ENCODE measurements around the gene ZNF467.

The ZNF467 gene

DNA sequence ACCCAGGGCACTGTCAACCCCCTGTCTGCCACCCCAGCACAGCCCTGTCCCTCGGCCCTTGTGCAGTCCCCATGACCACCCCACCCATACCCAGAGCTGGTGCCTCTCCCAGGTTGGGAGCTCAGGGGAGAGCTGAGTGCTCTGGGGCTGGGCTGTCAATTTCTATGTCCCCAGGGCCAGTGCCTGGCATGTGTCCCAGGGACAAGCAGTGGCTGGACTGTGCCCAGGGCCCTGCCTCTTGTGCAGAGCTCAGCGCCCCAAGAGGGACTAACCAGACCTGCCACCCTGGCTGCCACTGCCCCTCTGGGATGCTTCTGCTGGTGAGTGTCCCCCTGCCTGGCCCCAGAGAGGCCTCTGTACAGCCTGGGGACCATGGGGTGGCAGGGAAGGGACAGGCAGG, 35.8 kb upstream of the ZNF467 start:
- in situ Hi-C loops (cut with HindIII; ENCODE audit: low sequenced_read_pairs) = no loop called here
- TF ChIP-seq, protein P1, sequence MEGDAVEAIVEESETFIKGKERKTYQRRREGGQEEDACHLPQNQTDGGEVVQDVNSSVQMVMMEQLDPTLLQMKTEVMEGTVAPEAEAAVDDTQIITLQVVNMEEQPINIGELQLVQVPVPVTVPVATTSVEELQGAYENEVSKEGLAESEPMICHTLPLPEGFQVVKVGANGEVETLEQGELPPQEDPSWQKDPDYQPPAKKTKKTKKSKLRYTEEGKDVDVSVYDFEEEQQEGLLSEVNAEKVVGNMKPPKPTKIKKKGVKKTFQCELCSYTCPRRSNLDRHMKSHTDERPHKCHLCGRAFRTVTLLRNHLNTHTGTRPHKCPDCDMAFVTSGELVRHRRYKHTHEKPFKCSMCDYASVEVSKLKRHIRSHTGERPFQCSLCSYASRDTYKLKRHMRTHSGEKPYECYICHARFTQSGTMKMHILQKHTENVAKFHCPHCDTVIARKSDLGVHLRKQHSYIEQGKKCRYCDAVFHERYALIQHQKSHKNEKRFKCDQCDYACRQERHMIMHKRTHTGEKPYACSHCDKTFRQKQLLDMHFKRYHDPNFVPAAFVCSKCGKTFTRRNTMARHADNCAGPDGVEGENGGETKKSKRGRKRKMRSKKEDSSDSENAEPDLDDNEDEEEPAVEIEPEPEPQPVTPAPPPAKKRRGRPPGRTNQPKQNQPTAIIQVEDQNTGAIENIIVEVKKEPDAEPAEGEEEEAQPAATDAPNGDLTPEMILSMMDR (IDR thresholded peaks at IDR 0.05; ENCODE audit: low read depth, low read length) = no peak
- DNase-seq (ENCODE audit: low read depth, low spot score) = no peak
- H3K4me3 ChIP-seq (ENCODE audit: low read depth, low read length) = no peak overlapping the region

DNA sequence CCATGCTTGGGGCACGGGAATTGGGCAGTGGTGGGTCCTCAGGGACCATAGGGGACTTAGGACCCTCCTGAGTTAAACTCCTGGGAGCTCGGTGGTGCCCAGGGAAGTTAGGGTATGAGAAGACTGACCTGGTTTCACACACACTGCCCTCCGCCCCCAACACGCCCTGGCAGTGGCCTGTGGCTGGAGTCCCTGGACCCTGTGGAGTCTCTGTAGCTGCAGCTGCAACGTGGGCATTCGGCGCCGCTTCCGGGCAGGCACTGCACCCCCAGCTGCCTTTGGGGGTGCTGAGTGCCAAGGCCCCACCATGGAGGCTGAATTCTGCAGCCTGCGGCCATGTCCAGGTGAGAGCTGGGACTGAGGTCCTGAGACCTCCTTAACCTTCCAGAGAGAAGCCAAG, 34.9 kb upstream of the ZNF467 start:
- in situ Hi-C loops (cut with HindIII; ENCODE audit: low sequenced_read_pairs) = no loop called here
- no peak overlapping the region for H3K4me3 ChIP-seq (ENCODE audit: low read depth, low read length)
- DNase-seq (ENCODE audit: low read depth, low spot score) = no peak
- TF ChIP-seq, protein P1 (IDR thresholded peaks at IDR 0.05; ENCODE audit: low read depth, low read length) = no peak

DNA sequence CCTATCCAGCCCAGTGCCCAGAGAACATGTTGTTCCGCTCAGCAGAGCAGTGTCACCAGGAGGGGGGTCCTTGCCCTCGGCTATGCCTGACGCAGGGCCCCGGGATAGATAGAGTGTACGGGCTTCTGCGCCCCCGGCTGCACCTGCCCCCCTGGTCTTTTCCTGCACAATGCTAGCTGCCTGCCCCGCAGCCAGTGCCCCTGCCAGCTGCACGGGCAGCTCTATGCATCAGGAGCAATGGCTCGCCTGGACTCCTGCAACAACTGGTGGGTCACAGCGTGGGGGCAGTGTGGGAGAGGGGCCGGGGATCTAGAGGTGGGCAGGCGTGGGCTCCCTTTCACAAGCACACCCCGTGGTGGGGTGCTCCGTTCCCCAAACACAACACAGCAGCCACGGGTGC, 33.3 kb upstream of the ZNF467 start:
- DNase-seq (ENCODE audit: low read depth, low spot score) = no peak
- H3K4me3 ChIP-seq (ENCODE audit: low read depth, low read length) = no peak overlapping the region
- TF ChIP-seq, protein P1 (IDR thresholded peaks at IDR 0.05; ENCODE audit: low read depth, low read length) = no peak
- in situ Hi-C loops (cut with HindIII; ENCODE audit: low sequenced_read_pairs) = no loop called here

DNA sequence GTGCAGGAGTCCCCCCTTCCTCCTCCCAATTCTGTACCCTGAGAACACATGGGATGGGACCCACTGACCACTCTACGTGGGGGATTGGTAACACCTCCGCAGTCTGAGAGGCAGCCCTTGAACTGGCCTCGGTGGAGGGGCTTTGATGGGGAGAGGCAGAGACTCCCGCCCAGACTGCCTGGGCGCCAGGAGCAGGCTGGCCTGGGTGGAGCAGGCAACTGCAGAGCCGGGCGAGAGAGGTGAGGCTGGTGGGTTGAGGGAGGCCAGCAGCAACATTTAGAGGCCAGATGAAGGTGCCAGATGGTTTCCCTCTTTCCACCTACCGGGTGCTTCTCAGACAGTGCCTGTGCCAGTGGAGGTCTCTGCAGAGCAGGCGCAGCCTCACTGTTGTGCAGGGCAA, 30.7 kb upstream of the ZNF467 start:
- in situ Hi-C loops (cut with HindIII; ENCODE audit: low sequenced_read_pairs) = no loop called here
- TF ChIP-seq, protein P1 (IDR thresholded peaks at IDR 0.05; ENCODE audit: low read depth, low read length) = no peak
- H3K4me3 ChIP-seq (ENCODE audit: low read depth, low read length) = no peak overlapping the region
- DNase-seq (ENCODE audit: low read depth, low spot score) = no peak

DNA sequence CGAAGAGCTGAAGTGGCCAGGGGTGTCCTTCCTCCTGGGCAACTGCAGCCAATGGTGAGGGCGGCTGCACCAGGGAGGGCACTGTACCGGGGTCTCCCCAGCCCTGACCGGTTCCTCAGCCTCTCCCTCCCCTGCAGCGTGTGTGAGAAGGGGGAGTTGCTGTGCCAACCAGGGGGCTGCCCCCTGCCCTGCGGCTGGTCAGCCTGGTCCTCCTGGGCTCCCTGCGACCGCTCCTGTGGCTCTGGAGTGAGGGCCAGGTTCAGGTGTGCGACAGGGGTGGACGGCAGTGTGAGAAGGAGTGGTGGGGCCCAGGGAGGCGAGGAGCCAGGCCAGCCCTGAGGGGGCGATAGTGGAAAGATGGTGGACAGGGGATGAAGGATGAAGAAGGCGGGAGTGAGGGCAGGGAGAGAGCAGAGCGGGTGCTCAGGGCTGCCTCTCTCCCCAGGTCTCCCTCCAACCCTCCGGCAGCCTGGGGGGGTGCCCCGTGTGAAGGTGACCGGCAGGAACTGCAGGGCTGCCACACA, 30.2 kb upstream of the ZNF467 start:
- no peak overlapping the region for H3K4me3 ChIP-seq (ENCODE audit: low read depth, low read length)
- TF ChIP-seq, protein P1 (IDR thresholded peaks at IDR 0.05; ENCODE audit: low read depth, low read length) = no peak
- in situ Hi-C loops (cut with HindIII; ENCODE audit: low sequenced_read_pairs) = no loop called here
- no peak for DNase-seq (ENCODE audit: low read depth, low spot score)

DNA sequence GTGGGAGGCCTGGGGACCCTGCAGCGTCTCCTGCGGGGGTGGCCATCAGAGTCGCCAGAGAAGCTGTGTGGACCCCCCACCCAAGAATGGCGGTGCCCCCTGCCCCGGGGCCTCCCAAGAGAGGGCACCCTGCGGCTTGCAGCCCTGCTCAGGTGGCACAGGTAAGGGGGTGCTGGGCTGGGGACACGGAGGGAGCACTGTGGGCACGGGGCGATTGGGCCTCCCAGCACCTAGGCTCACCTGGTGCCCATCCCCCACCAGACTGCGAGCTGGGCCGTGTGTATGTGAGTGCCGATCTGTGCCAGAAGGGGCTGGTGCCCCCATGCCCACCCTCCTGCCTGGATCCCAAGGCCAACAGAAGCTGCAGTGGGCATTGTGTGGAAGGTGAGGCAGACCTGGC, 29.6 kb upstream of the ZNF467 start:
- no peak overlapping the region for H3K4me3 ChIP-seq (ENCODE audit: low read depth, low read length)
- in situ Hi-C loops (cut with HindIII; ENCODE audit: low sequenced_read_pairs) = no loop called here
- no peak for DNase-seq (ENCODE audit: low read depth, low spot score)
- TF ChIP-seq, protein P1 (IDR thresholded peaks at IDR 0.05; ENCODE audit: low read depth, low read length) = no peak

DNA sequence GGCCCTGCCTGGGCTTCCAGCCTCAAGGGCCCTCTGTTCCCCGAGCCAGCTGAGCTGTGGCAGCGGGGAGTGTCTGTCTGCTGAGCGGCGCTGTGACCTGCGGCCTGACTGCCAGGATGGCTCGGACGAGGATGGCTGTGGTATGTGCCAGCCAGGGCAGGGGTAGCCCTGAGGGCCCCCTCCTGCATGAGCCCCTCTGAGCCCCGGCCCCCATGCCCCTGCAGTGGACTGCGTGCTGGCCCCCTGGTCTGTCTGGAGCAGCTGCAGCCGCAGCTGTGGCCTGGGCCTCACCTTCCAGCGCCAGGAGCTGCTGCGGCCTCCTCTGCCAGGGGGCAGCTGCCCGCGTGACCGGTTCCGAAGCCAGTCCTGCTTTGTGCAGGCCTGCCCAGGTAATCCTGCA, 28.4 kb upstream of the ZNF467 start:
- no peak overlapping the region for H3K4me3 ChIP-seq (ENCODE audit: low read depth, low read length)
- in situ Hi-C loops (cut with HindIII; ENCODE audit: low sequenced_read_pairs) = no loop called here
- TF ChIP-seq, protein P1 (IDR thresholded peaks at IDR 0.05; ENCODE audit: low read depth, low read length) = no peak
- no peak for DNase-seq (ENCODE audit: low read depth, low spot score)
